ENCODE data around the gene TTYH2. TPM values are rescaled to one million over a fixed set of nuclear protein-coding genes. Genes with fewer than 3 reads are reported as not detected.

TTYH2 gene
- total RNA-seq, 1 donor from 2014 or later, result 7.4 TPM

GRCh38 chr17:74235040-74235581, 21.7 kb downstream of the TTYH2 start:
- no peaks in the 10 kb centered on the region for H3K9me3 ChIP-seq
- no peaks in the 10 kb centered on the region for H3K36me3 ChIP-seq
- H3K4me1 ChIP-seq, result peaks cover 4% of the 10 kb centered on the region
- H3K27ac ChIP-seq, result peak overlapping the region; percentile 20
- intact Hi-C loops (cut with DNase I), result no loop called here
- no peaks in the 10 kb centered on the region for H3K27me3 ChIP-seq
- H3K4me3 ChIP-seq, result no peak overlapping the region
- no peak for DNase-seq
- TF ChIP-seq CTCF (IDR thresholded peaks at IDR 0.05), result no peak
- no peak for ATAC-seq

- Histone ChIP-seq H3K36me3 (no peaks in the 10 kb centered on the region), H3K4me3 (no peak overlapping the region), H3K27ac (no peak overlapping the region), H3K9me3 (no peaks in the 10 kb centered on the region), H3K27me3 (no peaks in the 10 kb centered on the region), H3K4me1 (peaks cover 10% of the 10 kb centered on the region)
- DNase-seq, result no peak
- ATAC-seq, result no peak
- TF ChIP-seq CTCF (IDR thresholded peaks at IDR 0.05), result no peak
- intact Hi-C loops (cut with DNase I), result no loop called here
Measured at GRCh38 chr17:74235911-74236371, 22.6 kb downstream of the TTYH2 start.

- Histone ChIP-seq H3K4me1 (peaks cover 17% of the 10 kb centered on the region), H3K27me3 (no peaks in the 10 kb centered on the region), H3K27ac (no peak overlapping the region), H3K36me3 (no peaks in the 10 kb centered on the region), H3K4me3 (no peak overlapping the region), H3K9me3 (no peaks in the 10 kb centered on the region)
- no peak for ATAC-seq
- no peak for TF ChIP-seq CTCF (IDR thresholded peaks at IDR 0.05)
- intact Hi-C loops (cut with DNase I), result no loop called here
- DNase-seq, result no peak
Measured at GRCh38 chr17:74237321-74237720, 23.9 kb downstream of the TTYH2 start.

GRCh38 chr17:74239172-74239571, 25.8 kb downstream of the TTYH2 start:
- no peak for TF ChIP-seq CTCF (IDR thresholded peaks at IDR 0.05)
- no peak overlapping the region for H3K4me3 ChIP-seq
- no peak overlapping the region for H3K27ac ChIP-seq
- no peaks in the 10 kb centered on the region for H3K27me3 ChIP-seq
- DNase-seq, result no peak
- H3K9me3 ChIP-seq, result no peaks in the 10 kb centered on the region
- peak; percentile 45 for ATAC-seq
- H3K36me3 ChIP-seq, result no peaks in the 10 kb centered on the region
- H3K4me1 ChIP-seq, result peaks cover 15% of the 10 kb centered on the region
- intact Hi-C loops (cut with DNase I), result no loop called here

- DNase-seq (no peak), ATAC-seq (no peak)
- Histone ChIP-seq H3K27ac (no peak overlapping the region), H3K27me3 (no peaks in the 10 kb centered on the region), H3K4me3 (no peak overlapping the region), H3K9me3 (no peaks in the 10 kb centered on the region), H3K4me1 (peaks cover 13% of the 10 kb centered on the region), H3K36me3 (no peaks in the 10 kb centered on the region)
- TF ChIP-seq CTCF (IDR thresholded peaks at IDR 0.05), result no peak
- intact Hi-C loops (cut with DNase I), result no loop called here
Measured at GRCh38 chr17:74240618-74241205, 27.3 kb downstream of the TTYH2 start.

Measured in upper lobe of right lung (tissue), 1 donor.